Adrenal gland (tissue), 5 donors: Measurements from ENCODE around the gene CHMP4A.

Experiments used
- POLR2A ChIP-seq, 2 donors: fragments of 450-650 bp; IDR thresholded peaks; one replicate each; pipeline ENCODE4 v1.6.1; 2017; ENCODE audit warnings: antibody characterized with exemption in 2 of 2, mild to moderate bottlenecking in 2 of 2, moderate library complexity in 1 of 2
- TF ChIP-seq, protein P1 (sequence below), 6 experiments: fragments of 450-650 bp in 4 of 6; fragments of 200-600 bp in 2 of 6; sonication (generic) in 1 of 6; IDR thresholded peaks; 1 replicate in 5 of 6; 2 replicates in 1 of 6; pipeline versions ENCODE4 v1.5.1 to v1.8.0; 2016 to 2021; ENCODE audit warnings: antibody characterized with exemption in 6 of 6, mild to moderate bottlenecking in 2 of 6, moderate library complexity in 1 of 6
- donor health status: DM: no; HTN: no; CAD: no.

DNA sequence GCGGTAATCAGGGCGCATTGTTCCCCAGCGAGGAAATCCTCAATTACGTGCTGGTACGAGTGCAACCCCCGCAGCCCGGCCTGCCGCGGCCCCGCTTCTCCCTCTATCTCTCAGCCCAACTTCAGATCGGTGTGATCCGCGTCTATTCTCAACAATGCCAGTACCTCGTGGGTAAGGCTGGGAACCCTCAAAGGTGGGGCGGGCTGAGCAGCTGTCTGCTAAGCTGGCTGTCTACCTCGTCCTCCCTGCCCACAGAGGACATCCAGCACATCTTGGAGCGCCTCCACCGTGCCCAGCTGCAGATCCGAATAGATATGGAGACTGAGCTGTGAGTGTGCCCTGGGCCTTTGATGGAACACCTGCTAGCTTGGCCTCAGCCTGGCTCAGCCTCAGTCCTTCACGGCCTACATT, 40.4 kb downstream of the CHMP4A start:
- TF ChIP-seq, protein P1, sequence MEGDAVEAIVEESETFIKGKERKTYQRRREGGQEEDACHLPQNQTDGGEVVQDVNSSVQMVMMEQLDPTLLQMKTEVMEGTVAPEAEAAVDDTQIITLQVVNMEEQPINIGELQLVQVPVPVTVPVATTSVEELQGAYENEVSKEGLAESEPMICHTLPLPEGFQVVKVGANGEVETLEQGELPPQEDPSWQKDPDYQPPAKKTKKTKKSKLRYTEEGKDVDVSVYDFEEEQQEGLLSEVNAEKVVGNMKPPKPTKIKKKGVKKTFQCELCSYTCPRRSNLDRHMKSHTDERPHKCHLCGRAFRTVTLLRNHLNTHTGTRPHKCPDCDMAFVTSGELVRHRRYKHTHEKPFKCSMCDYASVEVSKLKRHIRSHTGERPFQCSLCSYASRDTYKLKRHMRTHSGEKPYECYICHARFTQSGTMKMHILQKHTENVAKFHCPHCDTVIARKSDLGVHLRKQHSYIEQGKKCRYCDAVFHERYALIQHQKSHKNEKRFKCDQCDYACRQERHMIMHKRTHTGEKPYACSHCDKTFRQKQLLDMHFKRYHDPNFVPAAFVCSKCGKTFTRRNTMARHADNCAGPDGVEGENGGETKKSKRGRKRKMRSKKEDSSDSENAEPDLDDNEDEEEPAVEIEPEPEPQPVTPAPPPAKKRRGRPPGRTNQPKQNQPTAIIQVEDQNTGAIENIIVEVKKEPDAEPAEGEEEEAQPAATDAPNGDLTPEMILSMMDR (IDR thresholded peaks at IDR 0.05) = no peak
- no peak for TF ChIP-seq POLR2A (IDR thresholded peaks at IDR 0.05)
